ENCODE data around the gene SCAF11. TPM values are rescaled to one million over a fixed set of nuclear protein-coding genes. Genes with fewer than 3 reads are reported as not detected.
"Not testable (repeated sequence)": the region's sequence is repeated elsewhere in the genome, so short reads cannot be mapped to it uniquely, and the experiment has no call there.

The SCAF11 gene
- 50.7 and 59.4 TPM in 2 replicates for total RNA-seq (2014; rRNA removed; shearing (Covaris generic))

GRCh38 chr12:45990468-45991283 is at the start of gene SCAF11:
Gene SCAF11, minus strand, starts transcription at chr12:45990574. Its CDS starts 26,407 bp downstream, at chr12:45964167.
- DNase-seq (ENCODE audit: low read depth), result peak; percentile 97

GRCh38 chr12:46037066-46037465 is 46.7 kb upstream of the SCAF11 start:
- not testable (repeated sequence) for DNase-seq (ENCODE audit: low read depth)

- DNase-seq (ENCODE audit: low read depth), result no peak
These were observed 36.8 kb upstream of the SCAF11 start for GRCh38 chr12:46027172-46027571.

GRCh38 chr12:46024099-46024498 is 33.7 kb upstream of the SCAF11 start:
- DNase-seq (ENCODE audit: low read depth), result no peak

- no peak for DNase-seq (ENCODE audit: low read depth)
These were observed 30.4 kb upstream of the SCAF11 start for GRCh38 chr12:46020768-46021167.

GRCh38 chr12:46018712-46019111 is 28.3 kb upstream of the SCAF11 start:
- DNase-seq (ENCODE audit: low read depth), result not testable (repeated sequence)

GRCh38 chr12:46017866-46018375 is 27.5 kb upstream of the SCAF11 start:
- DNase-seq (ENCODE audit: low read depth), result not testable (repeated sequence)

- DNase-seq (ENCODE audit: low read depth), result no peak
These were observed 15.4 kb upstream of the SCAF11 start for GRCh38 chr12:46005823-46006222.

GRCh38 chr12:46005151-46005797 is 14.9 kb upstream of the SCAF11 start:
- DNase-seq (ENCODE audit: low read depth), result no peak

- no peak for DNase-seq (ENCODE audit: low read depth)
These were observed 14.3 kb upstream of the SCAF11 start for GRCh38 chr12:46004715-46005114.

GRCh38 chr12:46000076-46000475 is 9.7 kb upstream of the SCAF11 start:
- DNase-seq (ENCODE audit: low read depth), result not testable (repeated sequence)

- peak; percentile 14 for DNase-seq (ENCODE audit: low read depth)
These were observed 4.4 kb upstream of the SCAF11 start for GRCh38 chr12:45994736-45995135.

GRCh38 chr12:45991284-45992249 is 1.2 kb upstream of the SCAF11 start:
- DNase-seq (ENCODE audit: low read depth), result peak; percentile 78

- peak; percentile 72 for DNase-seq (ENCODE audit: low read depth)
These were observed 480 bp downstream of the SCAF11 start for GRCh38 chr12:45989721-45990467.

GRCh38 chr12:45989287-45989686 is 1.1 kb downstream of the SCAF11 start:
- no peak for DNase-seq (ENCODE audit: low read depth)

- peak; percentile 47 for DNase-seq (ENCODE audit: low read depth)
These were observed 2.1 kb downstream of the SCAF11 start for GRCh38 chr12:45988264-45988663.

- DNase-seq (ENCODE audit: low read depth), result no peak
These were observed 3.0 kb downstream of the SCAF11 start for GRCh38 chr12:45987340-45987727.

- DNase-seq (ENCODE audit: low read depth), result no peak
These were observed 3.6 kb downstream of the SCAF11 start for GRCh38 chr12:45986641-45987339.

- DNase-seq (ENCODE audit: low read depth), result no peak
These were observed 9.1 kb downstream of the SCAF11 start for GRCh38 chr12:45981075-45981837.

- DNase-seq (ENCODE audit: low read depth), result no peak
These were observed 9.8 kb downstream of the SCAF11 start for GRCh38 chr12:45980540-45980939.
